ENCODE results near the gene GPR18. TPM values are rescaled to one million over a fixed set of nuclear protein-coding genes. Genes with fewer than 3 reads are reported as not detected.

Gene GPR18
- total RNA-seq, 4 donors from 2014 or later, result 1.1 to 2.1 TPM; not detected in 2

DNA sequence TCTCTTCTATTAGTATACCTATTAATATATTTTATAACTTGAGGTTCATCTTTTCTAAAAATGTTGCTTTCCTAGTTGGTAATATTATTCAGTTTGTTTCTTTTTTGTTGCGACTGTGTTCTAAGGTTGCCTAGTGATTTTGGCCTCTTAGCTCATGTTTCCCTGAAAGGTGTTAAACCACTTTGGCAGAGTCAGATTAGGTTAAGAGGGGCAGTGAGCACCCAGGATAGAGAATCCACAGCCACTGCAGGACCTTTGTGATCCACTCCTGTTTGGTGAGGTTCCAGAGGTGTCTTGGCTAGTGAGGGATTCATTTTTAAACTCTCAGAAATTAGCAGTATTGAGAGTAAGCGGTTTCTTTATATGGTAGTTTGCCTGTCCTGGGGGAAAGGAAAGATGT, 14.9 kb upstream of the GPR18 start:
- intact Hi-C loops (cut with DNase I; ENCODE audit: low total_unique reads), result no loop called here
- H3K9me3 ChIP-seq, result no peaks in the 10 kb centered on the region
- no peak overlapping the region for H3K27ac ChIP-seq
- no peak overlapping the region for H3K4me3 ChIP-seq
- no peaks in the 10 kb centered on the region for H3K4me1 ChIP-seq
- DNase-seq, result no peak
- no peaks in the 10 kb centered on the region for H3K27me3 ChIP-seq
- no peaks in the 10 kb centered on the region for H3K36me3 ChIP-seq
- TF ChIP-seq, protein P1, sequence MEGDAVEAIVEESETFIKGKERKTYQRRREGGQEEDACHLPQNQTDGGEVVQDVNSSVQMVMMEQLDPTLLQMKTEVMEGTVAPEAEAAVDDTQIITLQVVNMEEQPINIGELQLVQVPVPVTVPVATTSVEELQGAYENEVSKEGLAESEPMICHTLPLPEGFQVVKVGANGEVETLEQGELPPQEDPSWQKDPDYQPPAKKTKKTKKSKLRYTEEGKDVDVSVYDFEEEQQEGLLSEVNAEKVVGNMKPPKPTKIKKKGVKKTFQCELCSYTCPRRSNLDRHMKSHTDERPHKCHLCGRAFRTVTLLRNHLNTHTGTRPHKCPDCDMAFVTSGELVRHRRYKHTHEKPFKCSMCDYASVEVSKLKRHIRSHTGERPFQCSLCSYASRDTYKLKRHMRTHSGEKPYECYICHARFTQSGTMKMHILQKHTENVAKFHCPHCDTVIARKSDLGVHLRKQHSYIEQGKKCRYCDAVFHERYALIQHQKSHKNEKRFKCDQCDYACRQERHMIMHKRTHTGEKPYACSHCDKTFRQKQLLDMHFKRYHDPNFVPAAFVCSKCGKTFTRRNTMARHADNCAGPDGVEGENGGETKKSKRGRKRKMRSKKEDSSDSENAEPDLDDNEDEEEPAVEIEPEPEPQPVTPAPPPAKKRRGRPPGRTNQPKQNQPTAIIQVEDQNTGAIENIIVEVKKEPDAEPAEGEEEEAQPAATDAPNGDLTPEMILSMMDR (IDR thresholded peaks at IDR 0.05), result no peak
- TF ChIP-seq POLR2A (IDR thresholded peaks at IDR 0.05), result no peak

DNA sequence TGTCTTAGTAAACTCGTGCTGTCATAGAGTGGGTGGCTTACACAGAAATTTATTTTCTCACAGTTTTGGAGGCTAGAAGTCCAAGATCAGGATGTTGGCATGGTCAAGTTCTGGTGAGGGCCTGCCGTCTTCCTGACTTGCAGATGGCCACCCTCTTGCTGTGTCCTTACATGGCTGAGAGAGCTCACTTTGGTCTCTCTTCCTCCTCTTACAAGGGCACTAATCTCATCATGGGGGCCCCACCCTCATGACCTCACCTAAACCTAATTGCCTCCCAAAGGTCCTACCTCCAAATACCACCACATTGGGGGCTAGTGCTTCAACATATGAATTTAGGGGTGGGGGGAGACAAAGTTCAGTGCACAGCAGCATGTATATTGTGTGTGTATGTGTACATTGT, 14.3 kb upstream of the GPR18 start:
- TF ChIP-seq, protein P1 (IDR thresholded peaks at IDR 0.05), result no peak
- TF ChIP-seq POLR2A (IDR thresholded peaks at IDR 0.05), result no peak
- Histone ChIP-seq H3K27me3 (no peaks in the 10 kb centered on the region), H3K9me3 (no peaks in the 10 kb centered on the region), H3K27ac (no peak overlapping the region), H3K4me3 (no peak overlapping the region), H3K36me3 (no peaks in the 10 kb centered on the region), H3K4me1 (no peaks in the 10 kb centered on the region)
- no peak for DNase-seq
- intact Hi-C loops (cut with DNase I; ENCODE audit: low total_unique reads), result no loop called here

DNA sequence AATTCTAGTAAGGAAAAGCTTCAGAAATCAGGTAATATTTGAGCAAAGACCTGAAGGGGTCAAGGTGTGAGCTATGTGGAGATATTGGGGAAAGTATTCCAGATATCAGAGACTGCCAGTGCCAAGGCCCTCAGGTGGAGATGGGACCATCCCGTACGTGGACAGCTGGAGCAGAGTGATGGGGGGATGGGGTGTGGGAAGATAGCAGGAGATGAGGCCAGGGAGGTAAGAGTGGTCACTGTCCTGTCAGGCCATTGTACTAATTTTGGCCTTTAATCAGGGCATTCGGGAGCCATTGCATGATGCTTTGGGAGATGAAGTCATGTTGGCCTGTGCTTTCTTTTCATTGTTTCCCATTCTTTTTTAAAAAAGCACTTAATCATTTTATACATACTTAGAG, 13.1 kb upstream of the GPR18 start:
- intact Hi-C loops (cut with DNase I; ENCODE audit: low total_unique reads), result no loop called here
- no peak for DNase-seq
- Histone ChIP-seq H3K4me3 (no peak overlapping the region), H3K9me3 (no peaks in the 10 kb centered on the region), H3K36me3 (no peaks in the 10 kb centered on the region), H3K27me3 (no peaks in the 10 kb centered on the region), H3K27ac (no peak overlapping the region), H3K4me1 (no peaks in the 10 kb centered on the region)
- TF ChIP-seq, protein P1 (IDR thresholded peaks at IDR 0.05), result no peak
- TF ChIP-seq POLR2A (IDR thresholded peaks at IDR 0.05), result no peak

DNA sequence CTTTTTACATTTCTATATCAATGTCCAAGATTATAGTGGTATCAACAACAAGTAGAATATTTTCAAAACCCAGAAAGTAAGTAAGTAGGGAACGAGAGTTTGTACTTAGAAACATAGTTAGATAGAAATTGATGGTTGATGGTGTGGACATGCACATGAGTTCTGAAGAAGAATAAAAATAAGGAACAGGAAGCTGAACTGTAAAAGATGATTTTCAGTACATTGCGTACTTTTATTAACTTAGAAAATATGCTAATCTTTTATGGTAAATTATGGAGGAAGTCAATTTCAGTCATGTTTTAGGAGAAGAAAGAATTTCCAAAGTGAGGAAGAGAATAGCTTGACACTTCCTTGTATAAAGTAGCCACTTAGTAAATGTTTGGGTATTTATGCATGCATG, 12.3 kb upstream of the GPR18 start:
- intact Hi-C loops (cut with DNase I; ENCODE audit: low total_unique reads), result no loop called here
- no peak for DNase-seq
- H3K27me3 ChIP-seq, result no peaks in the 10 kb centered on the region
- H3K36me3 ChIP-seq, result no peaks in the 10 kb centered on the region
- H3K9me3 ChIP-seq, result no peaks in the 10 kb centered on the region
- H3K4me3 ChIP-seq, result no peak overlapping the region
- H3K27ac ChIP-seq, result no peak overlapping the region
- no peaks in the 10 kb centered on the region for H3K4me1 ChIP-seq
- TF ChIP-seq POLR2A (IDR thresholded peaks at IDR 0.05), result no peak
- TF ChIP-seq, protein P1 (IDR thresholded peaks at IDR 0.05), result no peak

DNA sequence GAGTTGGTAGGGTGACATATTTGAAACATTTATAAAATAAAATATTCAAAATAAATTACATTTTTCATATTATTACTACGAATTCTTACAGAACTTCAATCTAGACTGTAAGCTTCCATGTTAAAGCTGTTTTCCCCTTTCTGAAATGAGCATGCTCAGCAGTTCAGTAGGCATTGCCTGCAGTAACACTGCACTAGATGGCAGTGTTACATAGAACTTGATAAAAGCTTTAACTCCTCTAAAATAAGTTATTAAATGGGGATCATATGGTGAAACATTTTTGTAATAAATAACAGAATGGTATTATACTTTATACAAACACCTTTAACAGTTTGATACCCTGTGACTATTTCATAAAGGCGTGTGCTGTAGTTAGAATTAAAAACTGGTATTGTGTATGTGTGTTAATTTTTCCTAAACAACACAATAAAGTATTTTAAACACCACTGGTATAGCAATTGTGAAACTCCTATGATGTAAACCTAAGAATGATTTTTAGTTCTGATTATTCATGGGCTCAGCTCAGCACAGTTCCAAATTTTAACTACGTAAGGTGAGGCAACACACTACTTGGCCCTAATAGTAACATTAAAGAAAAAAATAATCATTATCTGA, 11.6 kb upstream of the GPR18 start:
- Histone ChIP-seq H3K27me3 (no peaks in the 10 kb centered on the region), H3K4me3 (no peak overlapping the region), H3K9me3 (no peaks in the 10 kb centered on the region), H3K36me3 (no peaks in the 10 kb centered on the region), H3K4me1 (no peaks in the 10 kb centered on the region), H3K27ac (no peak overlapping the region)
- no peak for TF ChIP-seq POLR2A (IDR thresholded peaks at IDR 0.05)
- TF ChIP-seq, protein P1 (IDR thresholded peaks at IDR 0.05), result peak; percentile 34 to 52 (median 47)
- intact Hi-C loops (cut with DNase I; ENCODE audit: low total_unique reads), result loop anchor here (10.0 kb wide), 1 partner anchor 165 kb away; no protein-coding TSS in a partner anchor
- DNase-seq, result no peak

Data from uterus (tissue), 4 donors.